Measurements from ENCODE around the gene RPS6KA3. TPM values are rescaled to one million over a fixed set of nuclear protein-coding genes. Genes with fewer than 3 reads are reported as not detected.

The RPS6KA3 gene
- total and polyA plus RNA-seq, 2 donors (not counting 1 experiment from before 2014, with no cell fraction given) = 17.0 to 63.0 TPM

DNA sequence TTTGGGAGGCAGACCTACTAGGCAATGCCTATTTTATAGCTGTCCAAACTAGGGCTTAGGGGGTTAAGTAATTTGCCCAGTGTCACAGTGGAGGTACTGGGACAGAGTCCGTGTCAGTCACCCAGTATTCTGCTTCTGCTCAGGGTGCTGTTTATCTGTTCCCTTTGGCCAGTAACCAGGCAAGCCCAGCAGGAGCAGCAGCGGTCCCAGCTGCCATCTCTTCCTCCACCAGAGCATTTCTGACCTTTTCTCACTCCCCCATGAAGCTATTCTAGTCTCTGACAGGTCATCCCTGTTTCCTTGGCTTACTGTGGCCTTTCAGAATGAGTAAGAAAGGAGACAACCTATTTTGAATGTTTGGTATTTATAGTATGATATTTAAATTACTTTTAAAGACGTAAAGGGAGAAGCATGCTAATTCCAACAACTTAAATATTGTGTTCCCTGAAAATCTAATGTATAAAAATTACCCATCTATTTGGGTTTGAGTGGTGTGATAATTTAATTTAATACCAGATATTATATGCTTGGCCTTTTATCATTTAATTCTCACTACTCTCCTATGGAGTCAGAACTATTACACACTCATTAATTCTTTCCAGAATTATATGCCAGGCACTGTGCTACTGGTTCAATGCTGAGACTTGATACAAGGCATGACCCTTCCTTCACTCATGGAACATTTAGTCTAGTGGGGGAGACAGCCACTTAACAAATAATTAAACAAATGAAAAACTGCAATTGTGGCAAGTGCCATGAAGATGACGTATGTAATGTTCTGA, 60.6 kb downstream of the RPS6KA3 start:
- WGBS (ENCODE audit: insufficient coverage) = 50% methylated on average over 1 of the region's 4 CpGs
- DNase-seq (no peak), ATAC-seq (ENCODE audit: low read depth) (no peak)
- POLR2A ChIA-PET = no interaction called here
- Histone ChIP-seq H3K4me2 (replicated peaks; ENCODE audit: low read depth, low read length, poor library complexity, severe bottlenecking) (no peak overlapping the region), H3K9ac (ENCODE audit: low read length) (no peak overlapping the region), H3K9me3 (ENCODE audit: control extremely low read depth in 1 of 3, control insufficient read depth in 2 of 3, insufficient read depth in 1 of 3, low read length in 2 of 3) (no peaks in the 10 kb centered on the region), H4K20me1 (ENCODE audit: control insufficient read depth, insufficient read depth, low read length, poor library complexity, severe bottlenecking) (no peaks in the 10 kb centered on the region), H3K4me3 (ENCODE audit: control extremely low read depth in 1 of 5, extremely low read depth in 1 of 5, insufficient read depth in 1 of 5, low read depth in 2 of 5, low read length in 4 of 5) (no peak overlapping the region), H3K36me3 (replicated peaks in 1 of 2; ENCODE audit: control extremely low read depth in 1 of 2, control insufficient read depth in 1 of 2, extremely low read depth in 1 of 2, insufficient read depth in 2 of 2, low read length in 1 of 2) (peaks cover 5 to 15% of the 10 kb centered on the region in 2 experiments), H3K79me2 (ENCODE audit: control insufficient read depth, insufficient read depth, low read length) (no peaks in the 10 kb centered on the region), H2AFZ (ENCODE audit: insufficient read depth, low read depth, low read length, poor library complexity, severe bottlenecking) (no peak overlapping the region), H3K27me3 (replicated peaks in 1 of 4; ENCODE audit: control extremely low read depth in 1 of 4, control insufficient read depth in 3 of 4, insufficient read depth in 4 of 4, low read length in 3 of 4) (no peaks in the 10 kb centered on the region), H3K27ac (ENCODE audit: low read length in 2 of 2) (no peak overlapping the region), H3K4me1 (ENCODE audit: control insufficient read depth in 2 of 2, insufficient read depth in 2 of 2, low read length in 2 of 2) (peaks cover 0 to 3% of the 10 kb centered on the region in 2 donors)
- H3K9me3 Mint-ChIP-seq (ENCODE audit: insufficient read depth) = no peaks in the 10 kb centered on the region
- intact Hi-C loops (cut with micrococcal nuclease) = no loop called here
- H3K27ac Mint-ChIP-seq = peak overlapping the region; percentile 46
- CTCF ChIA-PET = interaction anchor here (1.5 kb wide), 1 partner anchor 23 kb away, joined by 4 read pairs; no protein-coding TSS in a partner anchor
- peaks cover 24% of the 10 kb centered on the region for H3K4me1 Mint-ChIP-seq
- H3K4me3 Mint-ChIP-seq = no peak overlapping the region
- no peaks in the 10 kb centered on the region for H3K27me3 Mint-ChIP-seq
- no peak for TF ChIP-seq EZH2 (IDR thresholded peaks at IDR 0.05; ENCODE audit: borderline replicate concordance, insufficient read depth, low read depth, low read length, poor library complexity, severe bottlenecking)
- TF ChIP-seq, protein P1, sequence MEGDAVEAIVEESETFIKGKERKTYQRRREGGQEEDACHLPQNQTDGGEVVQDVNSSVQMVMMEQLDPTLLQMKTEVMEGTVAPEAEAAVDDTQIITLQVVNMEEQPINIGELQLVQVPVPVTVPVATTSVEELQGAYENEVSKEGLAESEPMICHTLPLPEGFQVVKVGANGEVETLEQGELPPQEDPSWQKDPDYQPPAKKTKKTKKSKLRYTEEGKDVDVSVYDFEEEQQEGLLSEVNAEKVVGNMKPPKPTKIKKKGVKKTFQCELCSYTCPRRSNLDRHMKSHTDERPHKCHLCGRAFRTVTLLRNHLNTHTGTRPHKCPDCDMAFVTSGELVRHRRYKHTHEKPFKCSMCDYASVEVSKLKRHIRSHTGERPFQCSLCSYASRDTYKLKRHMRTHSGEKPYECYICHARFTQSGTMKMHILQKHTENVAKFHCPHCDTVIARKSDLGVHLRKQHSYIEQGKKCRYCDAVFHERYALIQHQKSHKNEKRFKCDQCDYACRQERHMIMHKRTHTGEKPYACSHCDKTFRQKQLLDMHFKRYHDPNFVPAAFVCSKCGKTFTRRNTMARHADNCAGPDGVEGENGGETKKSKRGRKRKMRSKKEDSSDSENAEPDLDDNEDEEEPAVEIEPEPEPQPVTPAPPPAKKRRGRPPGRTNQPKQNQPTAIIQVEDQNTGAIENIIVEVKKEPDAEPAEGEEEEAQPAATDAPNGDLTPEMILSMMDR (IDR thresholded peaks at IDR 0.05) = no peak

DNA sequence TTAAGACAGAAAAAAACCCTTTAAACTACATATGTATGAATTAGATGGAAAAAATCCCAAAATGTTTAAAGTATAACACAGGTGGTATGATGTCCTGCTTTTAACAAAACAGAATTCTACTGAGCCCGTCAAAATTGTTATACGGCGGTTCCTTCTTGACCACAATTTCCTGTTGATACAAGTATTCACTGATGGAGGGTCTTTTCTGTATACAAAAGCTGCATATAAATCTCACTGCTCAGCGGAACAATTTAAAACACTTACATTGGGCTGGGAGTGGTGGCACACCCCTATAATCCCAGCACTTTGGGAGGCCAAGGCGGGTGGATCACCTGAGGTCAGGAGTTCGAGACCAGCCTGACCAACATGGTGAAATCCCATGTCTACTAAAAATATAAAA, 62.4 kb downstream of the RPS6KA3 start:
- intact Hi-C loops (cut with micrococcal nuclease) = no loop called here
- DNase-seq (no peak), ATAC-seq (ENCODE audit: low read depth) (no peak)
- Mint-ChIP-seq H3K27ac (no peak overlapping the region), H3K9me3 (ENCODE audit: insufficient read depth) (no peaks in the 10 kb centered on the region), H3K27me3 (no peaks in the 10 kb centered on the region), H3K4me1 (peaks cover 20% of the 10 kb centered on the region), H3K4me3 (no peak overlapping the region)
- WGBS (ENCODE audit: insufficient coverage) = no CpG with 5 or more reads among the region's 6 CpGs
- Histone ChIP-seq H3K4me2 (replicated peaks; ENCODE audit: low read depth, low read length, poor library complexity, severe bottlenecking) (no peak overlapping the region), H3K9me3 (ENCODE audit: control extremely low read depth in 1 of 3, control insufficient read depth in 2 of 3, insufficient read depth in 1 of 3, low read length in 2 of 3) (no peaks in the 10 kb centered on the region), H3K4me3 (ENCODE audit: control extremely low read depth in 1 of 5, extremely low read depth in 1 of 5, insufficient read depth in 1 of 5, low read depth in 2 of 5, low read length in 4 of 5) (no peak overlapping the region), H4K20me1 (ENCODE audit: control insufficient read depth, insufficient read depth, low read length, poor library complexity, severe bottlenecking) (no peaks in the 10 kb centered on the region), H2AFZ (ENCODE audit: insufficient read depth, low read depth, low read length, poor library complexity, severe bottlenecking) (no peak overlapping the region), H3K79me2 (ENCODE audit: control insufficient read depth, insufficient read depth, low read length) (no peaks in the 10 kb centered on the region), H3K9ac (ENCODE audit: low read length) (no peak overlapping the region), H3K27me3 (replicated peaks in 1 of 4; ENCODE audit: control extremely low read depth in 1 of 4, control insufficient read depth in 3 of 4, insufficient read depth in 4 of 4, low read length in 3 of 4) (no peaks in the 10 kb centered on the region), H3K4me1 (ENCODE audit: control insufficient read depth in 2 of 2, insufficient read depth in 2 of 2, low read length in 2 of 2) (peaks cover 0 to 3% of the 10 kb centered on the region in 2 donors), H3K27ac (ENCODE audit: low read length in 2 of 2) (no peak overlapping the region), H3K36me3 (replicated peaks in 1 of 2; ENCODE audit: control extremely low read depth in 1 of 2, control insufficient read depth in 1 of 2, extremely low read depth in 1 of 2, insufficient read depth in 2 of 2, low read length in 1 of 2) (peaks cover 5 to 15% of the 10 kb centered on the region in 2 experiments)
- ChIA-PET CTCF (no interaction called here), POLR2A (no interaction called here)
- TF ChIP-seq, protein P1 (IDR thresholded peaks at IDR 0.05) = no peak
- no peak for TF ChIP-seq EZH2 (IDR thresholded peaks at IDR 0.05; ENCODE audit: borderline replicate concordance, insufficient read depth, low read depth, low read length, poor library complexity, severe bottlenecking)
